ENCODE measurements around the gene AP3D1. TPM values are rescaled to one million over a fixed set of nuclear protein-coding genes. Genes with fewer than 3 reads are reported as not detected.

AP3D1 gene
- total RNA-seq, 2 experiments from 2014 or later = 41.8 to 41.9 TPM

DNA sequence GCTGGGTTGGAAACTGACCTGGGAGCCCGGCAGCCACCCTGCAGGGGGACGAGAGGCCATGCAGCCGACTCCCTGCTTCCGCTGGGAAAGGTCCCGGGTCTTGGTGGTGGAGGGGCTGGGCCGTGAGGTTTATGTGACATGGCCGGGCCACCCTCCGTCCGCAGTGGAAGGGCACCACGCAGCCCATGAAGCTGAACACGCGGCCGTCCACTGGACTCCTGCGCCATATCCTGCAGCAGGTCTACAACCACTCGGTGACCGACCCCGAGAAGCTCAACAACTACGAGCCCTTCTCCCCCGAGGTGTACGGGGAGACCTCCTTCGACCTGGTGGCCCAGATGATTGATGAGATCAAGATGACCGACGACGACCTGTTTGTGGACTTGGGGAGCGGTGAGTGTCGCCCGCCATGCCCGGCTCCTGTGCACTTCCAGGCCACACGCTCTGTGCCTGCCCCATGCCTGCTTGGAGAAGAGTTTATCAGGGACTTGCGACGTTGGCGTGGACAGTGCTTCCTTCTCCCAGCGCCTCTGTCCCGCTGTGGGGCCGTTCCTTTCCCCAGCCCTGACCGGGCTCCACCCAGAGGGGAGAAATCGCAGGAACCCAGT lies 39.6 kb upstream of the AP3D1 start:
- no peak for ATAC-seq (ENCODE audit: poor library complexity)
- Mint-ChIP-seq H3K27ac (no peak overlapping the region), H3K4me1 (ENCODE audit: low read depth) (no peaks in the 10 kb centered on the region), H3K36me3 (ENCODE audit: low read depth) (peaks cover 32% of the 10 kb centered on the region), H3K27me3 (no peaks in the 10 kb centered on the region), H3K4me3 (no peak overlapping the region), H3K9me3 (no peaks in the 10 kb centered on the region)
- no peak for TF ChIP-seq CTCF (IDR thresholded peaks at IDR 0.05)
- CTCF ChIA-PET = no interaction called here
- DNase-seq = no peak
- Histone ChIP-seq H3K27ac (ENCODE audit: low read depth in 1 of 2, low read length in 2 of 2) (no peak overlapping the region), H3K4me3 (ENCODE audit: low read length) (no peak overlapping the region), H3K27me3 (ENCODE audit: control insufficient read depth in 1 of 2, insufficient read depth in 2 of 2, low read length in 2 of 2) (no peaks in the 10 kb centered on the region), H3K4me1 (ENCODE audit: insufficient read depth, low read length) (no peaks in the 10 kb centered on the region), H3K9me3 (ENCODE audit: control insufficient read depth in 1 of 2, insufficient read depth in 1 of 2, low read length in 2 of 2) (no peaks in the 10 kb centered on the region), H3K36me3 (ENCODE audit: insufficient read depth, low read length) (peaks cover 81% of the 10 kb centered on the region)
- intact Hi-C loops (cut with DNase I, micrococcal nuclease) = no loop called here
- POLR2A ChIA-PET = no interaction called here

GRCh38 chr19:2189880-2190279 lies 38.5 kb upstream of the AP3D1 start:
- ATAC-seq (ENCODE audit: poor library complexity) (no peak), DNase-seq (no peak)
- Histone ChIP-seq H3K27me3 (ENCODE audit: control insufficient read depth in 1 of 2, insufficient read depth in 2 of 2, low read length in 2 of 2) (no peaks in the 10 kb centered on the region), H3K9me3 (ENCODE audit: control insufficient read depth in 1 of 2, insufficient read depth in 1 of 2, low read length in 2 of 2) (no peaks in the 10 kb centered on the region), H3K36me3 (ENCODE audit: insufficient read depth, low read length) (peaks cover 75% of the 10 kb centered on the region), H3K4me3 (ENCODE audit: low read length) (no peak overlapping the region), H3K27ac (ENCODE audit: low read depth in 1 of 2, low read length in 2 of 2) (no peak overlapping the region), H3K4me1 (ENCODE audit: insufficient read depth, low read length) (no peaks in the 10 kb centered on the region)
- Mint-ChIP-seq H3K27me3 (no peaks in the 10 kb centered on the region), H3K36me3 (ENCODE audit: low read depth) (peaks cover 38% of the 10 kb centered on the region), H3K4me3 (no peak overlapping the region), H3K27ac (no peak overlapping the region), H3K4me1 (ENCODE audit: low read depth) (no peaks in the 10 kb centered on the region), H3K9me3 (no peaks in the 10 kb centered on the region)
- TF ChIP-seq CTCF (IDR thresholded peaks at IDR 0.05) = no peak
- CTCF ChIA-PET = no interaction called here
- POLR2A ChIA-PET = no interaction called here
- intact Hi-C loops (cut with DNase I, micrococcal nuclease) = no loop called here

DNA sequence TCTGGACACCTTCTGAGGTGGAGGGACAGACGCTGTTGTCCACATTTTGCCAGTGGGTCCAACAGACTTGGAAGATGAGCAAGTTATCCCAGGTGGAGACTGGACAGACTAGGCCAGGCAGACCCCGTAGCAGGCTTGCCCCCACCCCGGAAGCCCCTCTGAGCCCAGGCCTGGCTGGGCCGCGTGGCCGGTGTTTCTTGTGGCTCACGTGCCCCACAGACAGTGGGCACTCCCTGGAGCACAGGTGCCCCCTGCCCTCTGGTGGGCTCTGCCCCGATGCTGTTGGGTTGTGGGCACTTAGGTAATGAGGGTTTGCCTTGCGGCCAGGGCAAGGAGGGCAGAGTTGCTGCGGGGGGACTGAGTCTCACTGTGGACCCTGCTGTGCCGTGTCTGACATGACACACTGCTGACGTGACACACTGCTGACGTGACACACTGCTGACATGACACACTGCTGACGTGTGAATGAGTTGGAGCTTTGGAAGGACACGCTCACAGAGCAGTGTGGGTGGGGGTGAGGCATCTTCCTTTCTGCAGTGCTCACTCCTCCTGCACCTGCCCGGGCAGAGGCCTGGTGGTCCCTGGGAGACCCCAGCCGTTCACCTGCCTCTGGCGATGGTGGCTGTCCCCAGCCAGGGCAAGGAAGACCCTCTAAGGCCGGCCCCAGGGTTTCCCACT lies 37.5 kb upstream of the AP3D1 start:
- no peak for ATAC-seq (ENCODE audit: poor library complexity)
- DNase-seq = no peak
- TF ChIP-seq CTCF (IDR thresholded peaks at IDR 0.05) = no peak
- Histone ChIP-seq H3K27ac (ENCODE audit: low read depth in 1 of 2, low read length in 2 of 2) (no peak overlapping the region), H3K4me3 (ENCODE audit: low read length) (no peak overlapping the region), H3K27me3 (ENCODE audit: control insufficient read depth in 1 of 2, insufficient read depth in 2 of 2, low read length in 2 of 2) (no peaks in the 10 kb centered on the region), H3K9me3 (ENCODE audit: control insufficient read depth in 1 of 2, insufficient read depth in 1 of 2, low read length in 2 of 2) (no peaks in the 10 kb centered on the region), H3K4me1 (ENCODE audit: insufficient read depth, low read length) (no peaks in the 10 kb centered on the region), H3K36me3 (ENCODE audit: insufficient read depth, low read length) (peaks cover 67% of the 10 kb centered on the region)
- ChIA-PET CTCF (interaction anchor here (0.5 kb wide), 1 partner anchor 419 kb away, joined by 3 read pairs; no protein-coding TSS in a partner anchor), POLR2A (no interaction called here)
- Mint-ChIP-seq H3K9me3 (no peaks in the 10 kb centered on the region), H3K4me1 (ENCODE audit: low read depth) (no peaks in the 10 kb centered on the region), H3K4me3 (no peak overlapping the region), H3K27me3 (no peaks in the 10 kb centered on the region), H3K27ac (no peak overlapping the region), H3K36me3 (ENCODE audit: low read depth) (peaks cover 47% of the 10 kb centered on the region)
- intact Hi-C loops (cut with DNase I, micrococcal nuclease) = no loop called here
